ENCODE measurements around the gene ACADS. TPM values are rescaled to one million over a fixed set of nuclear protein-coding genes. Genes with fewer than 3 reads are reported as not detected.

ACADS gene
- total RNA-seq, 2 experiments from 2014 or later = 11.4 to 13.4 TPM

- H3K9me3 Mint-ChIP-seq = no peaks in the 10 kb centered on the region
- no peak overlapping the region for H3K27ac Mint-ChIP-seq
- H3K36me3 Mint-ChIP-seq = peaks cover 4% of the 10 kb centered on the region
- H3K4me1 Mint-ChIP-seq = peaks cover 11% of the 10 kb centered on the region
- no peak overlapping the region for H3K4me3 Mint-ChIP-seq
- no peak for DNase-seq
- no peaks in the 10 kb centered on the region for H3K27me3 Mint-ChIP-seq
Measured at GRCh38 chr12:120771097-120771496, 45.5 kb downstream of the ACADS start.

- Mint-ChIP-seq H3K9me3 (no peaks in the 10 kb centered on the region), H3K36me3 (peaks cover 2% of the 10 kb centered on the region), H3K27me3 (no peaks in the 10 kb centered on the region), H3K4me1 (peaks cover 17% of the 10 kb centered on the region), H3K4me3 (no peak overlapping the region), H3K27ac (peak overlapping the region; percentile 21)
- DNase-seq = no peak
Measured at GRCh38 chr12:120774169-120774916, 48.7 kb downstream of the ACADS start.

GRCh38 chr12:120775862-120776552 is 50.4 kb downstream of the ACADS start:
- Mint-ChIP-seq H3K9me3 (no peaks in the 10 kb centered on the region), H3K27ac (peak overlapping the region; percentile 10), H3K4me3 (no peak overlapping the region)

GRCh38 chr12:120783197-120783596 is 57.6 kb downstream of the ACADS start:
- Mint-ChIP-seq H3K27me3 (no peaks in the 10 kb centered on the region), H3K4me3 (no peak overlapping the region), H3K36me3 (peaks cover 20% of the 10 kb centered on the region)

More at GRCh38 chr12:120775862-120776552, 50.4 kb downstream of the ACADS start:
- Mint-ChIP-seq H3K27me3 (no peaks in the 10 kb centered on the region), H3K4me1 (peaks cover 17% of the 10 kb centered on the region), H3K36me3 (peaks cover 4% of the 10 kb centered on the region)
- DNase-seq = no peak

GRCh38 chr12:120784804-120785203 is 59.2 kb downstream of the ACADS start:
- Mint-ChIP-seq H3K9me3 (no peaks in the 10 kb centered on the region), H3K27ac (no peak overlapping the region), H3K4me3 (no peak overlapping the region), H3K4me1 (peaks cover 17% of the 10 kb centered on the region), H3K27me3 (no peaks in the 10 kb centered on the region), H3K36me3 (peaks cover 27% of the 10 kb centered on the region)
- DNase-seq = no peak

More at GRCh38 chr12:120783197-120783596, 57.6 kb downstream of the ACADS start:
- Mint-ChIP-seq H3K9me3 (no peaks in the 10 kb centered on the region), H3K27ac (peak overlapping the region; percentile 72), H3K4me1 (peaks cover 17% of the 10 kb centered on the region)
- no peak for DNase-seq

GRCh38 chr12:120787889-120788288 is 62.3 kb downstream of the ACADS start:
- no peaks in the 10 kb centered on the region for H3K27me3 Mint-ChIP-seq
- H3K4me1 Mint-ChIP-seq = peaks cover 11% of the 10 kb centered on the region
- H3K36me3 Mint-ChIP-seq = peaks cover 15% of the 10 kb centered on the region
- H3K9me3 Mint-ChIP-seq = no peaks in the 10 kb centered on the region
- DNase-seq = no peak
- no peak overlapping the region for H3K4me3 Mint-ChIP-seq
- no peak overlapping the region for H3K27ac Mint-ChIP-seq

Other genes starting within 250 kb of the ACADS start
- gene DYNLL1, start 229.7 kb upstream of the ACADS start, total RNA-seq = 100 to 1,000 TPM; 214 to 226 TPM
- 10 to 100 TPM; 35.0 to 35.6 TPM for gene COQ5, start 196.7 kb upstream of the ACADS start, total RNA-seq
- 100 to 1,000 TPM; 142 to 164 TPM for gene RNF10, start 191.5 kb upstream of the ACADS start, total RNA-seq
- 10 to 100 TPM; 60.0 to 61.9 TPM for gene POP5, start 144.4 kb upstream of the ACADS start, total RNA-seq
- gene CABP1, start 85.2 kb upstream of the ACADS start, total RNA-seq = 1 to 10 TPM in 1 of 2 experiments, under 1 TPM in 1; 0.94 to 2.0 TPM
- gene MLEC, start 38.7 kb upstream of the ACADS start, total RNA-seq = 10 to 100 TPM; 93.1 to 99.5 TPM
- 10 to 100 TPM; 24.1 to 25.5 TPM for gene UNC119B, start 15.4 kb upstream of the ACADS start, total RNA-seq
- 10 to 100 TPM; 24.7 to 27.6 TPM for gene SPPL3, start 178.5 kb downstream of the ACADS start, total RNA-seq